Ovary (tissue), 9 donors: ENCODE measurements around the gene CEP55. TPM values are rescaled to one million over a fixed set of nuclear protein-coding genes. Genes with fewer than 3 reads are reported as not detected.

Source experiments
- DNase-seq, 5 donors: peaks; one replicate each; pipeline ENCODE4 v3.0.0-alpha.2; 2019 to 2020
- H3K27ac ChIP-seq, 2 donors: fragments of 200-600 bp; one replicate each; pipeline versions ENCODE4 v1.5.1 to v1.8.0; 2019 to 2022
- H3K27me3 ChIP-seq: fragments of 200-600 bp; one replicate; pipeline ENCODE4 v1.8.0; 2022
- H3K36me3 ChIP-seq: fragments of 200-600 bp; sonication (generic); one replicate; pipeline ENCODE4 v1.5.1; 2019
- H3K4me1 ChIP-seq: one replicate; pipeline ENCODE4 v1.8.1; 2013; ENCODE audit warnings: mild to moderate bottlenecking, moderate library complexity; ENCODE audit not compliant: insufficient read depth
- H3K4me3 ChIP-seq: fragments of 200-600 bp; sonication (generic); one replicate; pipeline ENCODE4 v1.5.1; 2017
- H3K9me3 ChIP-seq, 2 donors: fragments of 200-600 bp in 1 of 2; sonication (generic) in 1 of 2; one replicate each; pipeline versions ENCODE4 v1.5.1 to v1.8.1; 2013 to 2019; ENCODE audit warnings: mild to moderate bottlenecking in 1 of 2, moderate library complexity in 1 of 2
- EP300 ChIP-seq: sonication (generic); formaldehyde crosslinking; IDR thresholded peaks from one replicate; pipeline ENCODE4 v1.6.1; 2017; ENCODE audit warnings: antibody characterized with exemption
- POLR2A ChIP-seq: fragments of 450-650 bp; IDR thresholded peaks from one replicate; pipeline ENCODE4 v1.6.1; 2017; ENCODE audit warnings: antibody characterized with exemption, mild to moderate bottlenecking, moderate library complexity
- WGBS, 3 donors: extraction: QIAGEN DNeasy Blood & Tissue Kit in 1 of 3; methylation state at CpG; one replicate each; pipeline versions ENCODE4 v1.1.5 to v1.1.7; 2013 to 2017; 5-methylcytosine and 5-hydroxymethylcytosine counted together
- intact Hi-C, 4 donors: fragments of 100-400 bp; cut with DNase I; formaldehyde crosslinking; loops; one replicate each; pipeline versions ENCODE4 v1.11.0 to v1.15.1; 2022 to 2023
- polyA plus RNA-seq, 2 donors: library from polyadenylated mRNA; stranded (reverse); fragments of 200-250 nt in 1 of 2; fragments of 350-450 nt in 1 of 2; fragmentation: Illumina TruSeq in 1 of 2; extraction: RNeasy Lipid Tissue Mini Kit (QIAGEN cat#74804) in 1 of 2; gene quantifications; one replicate each; pipeline ENCODE4 v1.2.3, GENCODE V29; 2013 to 2014
- total RNA-seq, 7 donors: library from RNA; depleted of rRNA in 2 of 7; stranded (reverse); fragments of >200 nt in 2 of 7; fragmentation: NEBNext Ultra II Directional in 3 of 7; extraction: Animal tissue kit (Norgen Biotek cat#: 25700) in 3 of 7; gene quantifications; one replicate each; pipeline versions ENCODE4 v1.1.0 to v1.2.4, GENCODE V29; 2016 to 2023
- TF ChIP-seq, protein P1 (sequence below), 3 donors: fragments of 450-650 bp in 2 of 3; fragments of 200-600 bp in 1 of 3; IDR thresholded peaks; one replicate each; pipeline versions ENCODE4 v1.5.1 to v1.8.0; 2016 to 2022; ENCODE audit warnings: antibody characterized with exemption in 3 of 3, mild to moderate bottlenecking in 1 of 3
- donor health status: DM: no; HTN: no; CAD: no; lungs with moderate emphysema.
- donor health status: DM: no; HTN: no; CAD: no.
- donor health status: Bipolar disorder and iron deficiency.
- donor health status: DM: yes; HTN: yes; CAD: no.
- donor health status: DM: no; HTN: no; CAD: no.
- donor health status: DM: yes; HTN: yes; CAD: no.

The CEP55 gene
- total and polyA plus RNA-seq, 9 donors: 0.12 to 2.0 (median 0.33) TPM; not detected in 2

- Histone ChIP-seq H3K27ac (no peak overlapping the region), H3K9me3 (peaks cover 0 to 5% of the 10 kb centered on the region in 2 donors), H3K4me1 (no peaks in the 10 kb centered on the region), H3K27me3 (no peaks in the 10 kb centered on the region), H3K36me3 (no peaks in the 10 kb centered on the region), H3K4me3 (no peak overlapping the region)
- DNase-seq: no peak
- TF ChIP-seq EP300: no peak
- TF ChIP-seq POLR2A: no peak
- TF ChIP-seq, protein P1, sequence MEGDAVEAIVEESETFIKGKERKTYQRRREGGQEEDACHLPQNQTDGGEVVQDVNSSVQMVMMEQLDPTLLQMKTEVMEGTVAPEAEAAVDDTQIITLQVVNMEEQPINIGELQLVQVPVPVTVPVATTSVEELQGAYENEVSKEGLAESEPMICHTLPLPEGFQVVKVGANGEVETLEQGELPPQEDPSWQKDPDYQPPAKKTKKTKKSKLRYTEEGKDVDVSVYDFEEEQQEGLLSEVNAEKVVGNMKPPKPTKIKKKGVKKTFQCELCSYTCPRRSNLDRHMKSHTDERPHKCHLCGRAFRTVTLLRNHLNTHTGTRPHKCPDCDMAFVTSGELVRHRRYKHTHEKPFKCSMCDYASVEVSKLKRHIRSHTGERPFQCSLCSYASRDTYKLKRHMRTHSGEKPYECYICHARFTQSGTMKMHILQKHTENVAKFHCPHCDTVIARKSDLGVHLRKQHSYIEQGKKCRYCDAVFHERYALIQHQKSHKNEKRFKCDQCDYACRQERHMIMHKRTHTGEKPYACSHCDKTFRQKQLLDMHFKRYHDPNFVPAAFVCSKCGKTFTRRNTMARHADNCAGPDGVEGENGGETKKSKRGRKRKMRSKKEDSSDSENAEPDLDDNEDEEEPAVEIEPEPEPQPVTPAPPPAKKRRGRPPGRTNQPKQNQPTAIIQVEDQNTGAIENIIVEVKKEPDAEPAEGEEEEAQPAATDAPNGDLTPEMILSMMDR (IDR thresholded peaks at IDR 0.05): no peak
- intact Hi-C loops: no loop called here
- 89 to 91% (median 91%) methylated on average over 9 of the region's 9 CpGs for WGBS, 3 donors
Observed at GRCh38 chr10:93559490-93559889, 63.1 kb downstream of the CEP55 start.

DNA sequence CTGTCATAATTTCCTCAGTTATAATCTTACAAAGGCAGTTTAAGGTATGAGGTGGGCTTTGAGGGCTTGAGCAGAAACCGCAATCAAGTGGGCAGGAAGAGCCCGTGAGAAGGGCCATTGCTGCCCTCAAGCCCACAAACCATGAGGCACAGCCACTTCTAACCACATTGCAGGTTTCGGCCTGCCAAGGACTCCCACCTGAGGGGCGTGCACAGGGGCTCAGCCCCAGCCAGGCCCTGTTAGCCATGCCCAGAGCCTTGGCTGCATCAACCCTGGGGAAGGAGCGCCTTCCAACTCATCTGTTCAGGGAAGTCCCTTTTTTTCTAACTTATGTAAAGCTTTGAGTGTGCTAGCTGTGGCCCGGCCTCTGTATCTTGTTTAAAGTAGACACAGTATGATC is 64.1 kb downstream of the CEP55 start:
- no peaks in the 10 kb centered on the region for H3K36me3 ChIP-seq
- intact Hi-C loops: no loop called here
- no peaks in the 10 kb centered on the region for H3K27me3 ChIP-seq
- TF ChIP-seq, protein P1 (IDR thresholded peaks at IDR 0.05): no peak
- no peak for TF ChIP-seq EP300
- no peak for TF ChIP-seq POLR2A
- no peak overlapping the region for H3K4me3 ChIP-seq
- H3K27ac ChIP-seq: no peak overlapping the region
- H3K4me1 ChIP-seq: no peaks in the 10 kb centered on the region
- no peak for DNase-seq
- H3K9me3 ChIP-seq: peaks cover 0 to 5% of the 10 kb centered on the region in 2 donors
- 80 to 94% (median 94%) methylated on average over 6 of the region's 6 CpGs for WGBS, 3 donors

GRCh38 chr10:93565446-93565845 is 69.0 kb downstream of the CEP55 start:
- DNase-seq: no peak
- H3K36me3 ChIP-seq: no peaks in the 10 kb centered on the region
- intact Hi-C loops: no loop called here
- H3K4me1 ChIP-seq: no peaks in the 10 kb centered on the region
- no peak overlapping the region for H3K4me3 ChIP-seq
- H3K9me3 ChIP-seq: no peaks in the 10 kb centered on the region
- no peak overlapping the region for H3K27ac ChIP-seq
- H3K27me3 ChIP-seq: no peaks in the 10 kb centered on the region
- TF ChIP-seq POLR2A (no peak), EP300 (no peak)
- TF ChIP-seq, protein P1 (IDR thresholded peaks at IDR 0.05): no peak
- 69 to 73% (median 73%) methylated on average over 3 of the region's 3 CpGs for WGBS, 3 donors

- DNase-seq: no peak
- Histone ChIP-seq H3K27me3 (no peaks in the 10 kb centered on the region), H3K9me3 (no peaks in the 10 kb centered on the region), H3K4me3 (peak within 1 kb of the TSS; percentile 9), H3K27ac (no peak within 1 kb of the TSS), H3K36me3 (no peaks in the 10 kb centered on the region), H3K4me1 (no peaks in the 10 kb centered on the region)
- TF ChIP-seq POLR2A (no peak), EP300 (no peak)
- TF ChIP-seq, protein P1 (IDR thresholded peaks at IDR 0.05): no peak
- intact Hi-C loops: no loop called here
- 0 to 1% (median 1%) methylated on average over 77 to 85 of the region's 85 CpGs for WGBS, 3 donors
Observed at GRCh38 chr10:93566435-93567276, 70.2 kb downstream of the CEP55 start, which contains the start of gene FFAR4. TSS of gene FFAR4 (plus strand) at chr10:93566665. CDS start at chr10:93566721, 56 bp downstream.
